ENCODE measurements around the gene SOX6.
"Not testable (repeated sequence)": the region's sequence is repeated elsewhere in the genome, so short reads cannot be mapped to it uniquely, and the experiment has no call there.

SOX6 gene

DNA sequence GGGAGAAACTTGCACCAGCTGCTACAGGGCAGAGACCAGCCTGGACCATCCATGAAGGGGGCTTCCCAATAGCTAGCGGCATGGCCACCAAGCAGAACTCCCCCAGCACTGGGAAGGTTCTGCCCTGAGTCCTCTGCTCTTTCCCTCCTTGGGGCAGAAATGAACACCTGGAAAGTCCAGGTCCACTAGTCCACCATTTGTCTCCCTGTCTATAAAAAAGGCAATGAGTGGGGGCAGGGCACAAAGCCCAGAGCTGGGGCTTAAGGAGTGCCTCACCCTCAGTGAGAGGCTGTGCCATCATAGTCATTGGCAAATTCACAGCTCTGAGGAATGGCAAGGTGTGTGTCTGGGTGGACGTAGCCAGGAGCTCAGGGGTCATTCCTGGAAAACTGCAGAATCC is 420.3 kb downstream of the SOX6 start:
- Histone ChIP-seq H3K36me3 (ENCODE audit: insufficient read depth, low read length) (no peaks in the 10 kb centered on the region), H3K4me1 (ENCODE audit: insufficient read depth, low read length) (no peaks in the 10 kb centered on the region), H3K9ac (ENCODE audit: low read depth, low read length) (no peak overlapping the region), H3K9me3 (ENCODE audit: control insufficient read depth, insufficient read depth, low read length) (no peaks in the 10 kb centered on the region; the same call in 1 of the 2 replicates)

DNA sequence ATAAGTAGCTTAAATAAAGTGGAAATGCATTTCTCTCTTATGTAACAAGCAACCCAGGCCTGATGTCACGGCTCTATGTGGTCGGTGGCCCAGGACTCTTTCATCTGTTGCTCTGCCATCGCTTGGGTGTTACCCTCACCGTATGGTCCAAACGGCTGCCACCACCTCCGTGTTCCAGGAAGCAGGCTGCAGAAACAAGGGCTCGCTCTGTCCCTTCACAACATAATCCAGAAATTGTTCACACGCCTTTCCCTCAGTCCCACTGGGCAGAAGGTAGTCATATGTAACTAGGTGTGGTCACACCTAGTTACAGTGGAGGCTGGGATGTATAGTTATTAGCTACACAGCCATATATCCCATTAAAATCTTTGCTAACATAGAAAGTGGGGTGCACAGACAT is 421.0 kb downstream of the SOX6 start:
- H3K9me3 ChIP-seq (ENCODE audit: control insufficient read depth, insufficient read depth, low read length) = no peaks in the 10 kb centered on the region; the same call in 1 of the 2 replicates
- no peak overlapping the region for H3K9ac ChIP-seq (ENCODE audit: low read depth, low read length)
- H3K36me3 ChIP-seq (ENCODE audit: insufficient read depth, low read length) = no peaks in the 10 kb centered on the region
- no peaks in the 10 kb centered on the region for H3K4me1 ChIP-seq (ENCODE audit: insufficient read depth, low read length)

DNA sequence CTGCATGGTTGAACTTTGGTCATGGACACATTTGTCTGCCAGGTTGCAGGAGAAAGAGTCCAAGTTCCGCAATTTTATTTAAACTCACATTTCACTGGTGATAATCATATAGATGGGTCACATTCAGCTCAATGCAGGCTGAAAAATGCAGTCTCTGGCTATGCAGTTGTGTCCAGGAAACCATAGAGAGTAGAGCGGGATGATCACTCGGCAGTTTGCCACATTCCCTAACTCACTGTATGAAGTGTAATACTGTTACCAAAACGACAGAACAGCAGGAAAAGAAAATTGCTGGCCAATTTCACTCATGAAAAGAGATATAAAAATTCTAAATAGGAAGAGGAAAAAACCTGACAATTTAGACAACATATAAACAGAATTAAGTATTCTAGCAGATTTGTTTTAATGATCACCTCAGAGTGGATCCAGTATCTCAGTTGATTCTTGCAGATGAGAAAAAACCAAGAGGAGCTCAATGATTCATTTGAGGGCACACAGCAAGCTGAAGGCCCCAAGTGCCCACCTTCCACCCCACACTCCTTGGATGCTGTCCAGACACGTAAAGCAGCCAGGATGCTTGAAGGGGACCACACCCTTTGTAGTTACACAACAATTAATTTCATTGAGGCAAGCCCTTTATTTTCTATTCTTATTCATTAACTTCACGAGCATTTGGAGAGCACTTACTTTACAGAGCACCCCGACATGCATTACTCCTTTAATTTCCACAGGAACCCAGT is 422.3 kb downstream of the SOX6 start:
- H3K36me3 ChIP-seq (ENCODE audit: insufficient read depth, low read length) = no peaks in the 10 kb centered on the region
- H3K4me1 ChIP-seq (ENCODE audit: insufficient read depth, low read length) = no peaks in the 10 kb centered on the region
- no peaks in the 10 kb centered on the region; the same call in 1 of the 2 replicates for H3K9me3 ChIP-seq (ENCODE audit: control insufficient read depth, insufficient read depth, low read length)
- H3K9ac ChIP-seq (ENCODE audit: low read depth, low read length) = no peak overlapping the region

DNA sequence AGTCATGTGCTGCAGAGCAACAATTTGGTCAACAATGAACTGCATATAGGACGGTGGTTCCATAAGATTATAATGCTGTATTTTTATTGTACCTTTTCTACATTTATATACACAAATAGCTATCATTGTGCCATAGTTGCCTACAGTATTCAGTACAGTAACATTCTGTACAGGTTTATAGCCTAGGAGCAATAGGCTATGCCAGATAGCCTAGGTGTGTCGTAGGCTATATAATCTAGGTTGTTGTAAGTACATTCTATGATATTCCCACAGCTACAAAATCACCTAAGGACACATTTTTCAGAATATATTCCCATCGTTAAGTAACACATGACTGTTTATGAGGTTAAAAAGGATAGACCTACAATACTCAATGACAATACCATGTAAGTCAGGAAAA is 423.9 kb downstream of the SOX6 start:
- Histone ChIP-seq H3K9ac (ENCODE audit: low read depth, low read length) (no peak overlapping the region), H3K9me3 (ENCODE audit: control insufficient read depth, insufficient read depth, low read length) (no peaks in the 10 kb centered on the region; the same call in 1 of the 2 replicates), H3K4me1 (ENCODE audit: insufficient read depth, low read length) (no peaks in the 10 kb centered on the region), H3K36me3 (ENCODE audit: insufficient read depth, low read length) (no peaks in the 10 kb centered on the region)

DNA sequence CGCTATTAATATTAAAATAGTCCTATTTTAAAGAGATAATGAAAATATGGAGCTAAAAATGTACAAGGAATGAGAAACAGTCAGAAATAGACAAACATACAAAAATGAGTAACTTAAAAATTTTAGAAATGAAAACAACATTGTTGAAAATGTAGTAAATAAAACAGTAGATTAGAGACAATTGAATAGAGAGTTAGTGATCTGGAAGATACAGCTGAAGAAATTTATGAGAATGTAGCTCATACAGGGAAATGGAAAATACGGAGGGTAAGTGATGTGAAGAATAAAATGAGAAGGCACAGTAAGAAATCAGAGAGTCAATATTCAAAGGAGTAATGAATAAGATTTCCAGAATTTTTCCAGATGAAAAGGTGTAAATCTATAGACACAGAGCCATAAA is 424.8 kb downstream of the SOX6 start:
- no peaks in the 10 kb centered on the region for H3K36me3 ChIP-seq (ENCODE audit: insufficient read depth, low read length)
- no peaks in the 10 kb centered on the region for H3K4me1 ChIP-seq (ENCODE audit: insufficient read depth, low read length)
- H3K9ac ChIP-seq (ENCODE audit: low read depth, low read length) = no peak overlapping the region
- H3K9me3 ChIP-seq (ENCODE audit: control insufficient read depth, insufficient read depth, low read length) = no peaks in the 10 kb centered on the region; the same call in 1 of the 2 replicates

DNA sequence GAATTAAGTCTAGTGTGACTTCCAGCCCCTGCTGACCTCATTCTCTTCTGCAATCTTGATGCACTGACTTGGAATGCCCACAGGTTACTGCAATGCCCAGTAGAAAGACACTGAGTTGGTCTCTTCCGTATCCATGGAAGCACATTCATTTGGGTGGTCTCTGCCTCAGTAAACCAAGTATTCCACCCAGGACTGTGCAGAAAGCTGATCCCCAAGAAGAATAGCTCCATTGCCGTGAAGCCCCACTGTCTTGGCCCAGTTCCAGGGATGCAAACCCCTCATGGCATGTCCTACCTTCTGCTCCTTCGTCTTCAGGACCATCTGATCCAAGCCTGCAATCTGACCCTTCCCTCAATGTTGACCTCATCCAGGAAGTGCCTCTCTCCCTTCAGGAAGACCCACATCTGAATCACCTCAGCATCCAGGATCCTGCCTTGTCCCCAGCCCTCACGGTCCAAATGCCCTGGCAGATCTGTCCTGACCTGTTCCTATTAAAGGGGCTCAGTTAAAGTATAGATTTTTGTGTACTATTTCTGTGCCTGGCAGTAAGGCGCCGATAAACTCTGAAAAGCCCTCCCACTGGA is 425.8 kb downstream of the SOX6 start:
- H3K9ac ChIP-seq (ENCODE audit: low read depth, low read length) = no peak overlapping the region

DNA sequence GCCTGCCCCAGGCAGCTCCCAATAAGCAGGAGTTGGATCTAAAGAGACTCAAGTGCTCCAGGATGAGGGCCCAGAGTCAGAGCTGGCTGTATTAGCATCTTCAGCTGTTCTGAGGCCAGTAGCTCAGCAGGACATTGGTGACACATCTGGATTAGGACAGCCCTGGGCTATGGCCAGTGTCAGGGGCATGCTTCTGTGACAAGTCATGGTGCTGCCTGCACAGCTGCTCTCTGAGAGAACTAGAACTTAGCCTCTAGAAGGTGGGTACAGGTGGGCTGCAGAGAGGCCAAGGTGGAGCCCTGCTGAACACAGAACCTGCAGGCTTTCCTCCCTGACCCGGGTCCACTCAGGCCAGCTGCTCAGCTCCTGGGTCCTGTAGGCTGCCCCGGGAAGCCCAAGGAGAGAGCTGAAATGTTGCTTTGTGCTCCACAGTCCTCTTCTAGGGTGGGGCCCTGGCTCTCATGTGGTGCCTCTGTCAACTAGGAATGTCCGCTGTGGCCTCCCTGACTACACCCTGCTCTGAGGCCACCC is 426.9 kb downstream of the SOX6 start:
- no peaks in the 10 kb centered on the region; the same call in 1 of the 2 replicates for H3K9me3 ChIP-seq (ENCODE audit: control insufficient read depth, insufficient read depth, low read length)
- no peaks in the 10 kb centered on the region for H3K4me1 ChIP-seq (ENCODE audit: insufficient read depth, low read length)
- H3K36me3 ChIP-seq (ENCODE audit: insufficient read depth, low read length) = no peaks in the 10 kb centered on the region
- H3K9ac ChIP-seq (ENCODE audit: low read depth, low read length) = no peak overlapping the region

More for the DNA sequence above, 425.8 kb downstream of the SOX6 start:
- H3K9me3 ChIP-seq (ENCODE audit: control insufficient read depth, insufficient read depth, low read length) = no peaks in the 10 kb centered on the region; the same call in 1 of the 2 replicates
- H3K36me3 ChIP-seq (ENCODE audit: insufficient read depth, low read length) = no peaks in the 10 kb centered on the region
- no peaks in the 10 kb centered on the region for H3K4me1 ChIP-seq (ENCODE audit: insufficient read depth, low read length)

DNA sequence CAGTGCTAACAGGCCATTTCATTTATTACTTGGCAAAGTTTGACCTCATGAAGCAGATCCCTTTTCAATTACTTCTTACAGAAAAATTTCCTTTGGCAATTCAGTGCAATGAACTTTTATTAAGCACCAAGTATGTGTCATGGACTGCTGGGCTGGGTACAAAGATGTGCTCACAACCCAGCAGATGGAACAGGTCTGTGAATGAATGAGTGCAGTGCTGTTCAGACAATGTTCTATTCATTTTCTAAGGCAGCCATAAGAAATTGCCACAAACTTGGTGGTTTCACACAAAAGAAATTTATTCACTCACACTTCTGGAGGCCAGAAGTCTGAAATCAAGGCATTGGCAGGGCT is 428.5 kb downstream of the SOX6 start:
- no peak overlapping the region for H3K9ac ChIP-seq (ENCODE audit: low read depth, low read length)
- no peaks in the 10 kb centered on the region; the same call in 1 of the 2 replicates for H3K9me3 ChIP-seq (ENCODE audit: control insufficient read depth, insufficient read depth, low read length)
- no peaks in the 10 kb centered on the region for H3K36me3 ChIP-seq (ENCODE audit: insufficient read depth, low read length)
- H3K4me1 ChIP-seq (ENCODE audit: insufficient read depth, low read length) = no peaks in the 10 kb centered on the region

DNA sequence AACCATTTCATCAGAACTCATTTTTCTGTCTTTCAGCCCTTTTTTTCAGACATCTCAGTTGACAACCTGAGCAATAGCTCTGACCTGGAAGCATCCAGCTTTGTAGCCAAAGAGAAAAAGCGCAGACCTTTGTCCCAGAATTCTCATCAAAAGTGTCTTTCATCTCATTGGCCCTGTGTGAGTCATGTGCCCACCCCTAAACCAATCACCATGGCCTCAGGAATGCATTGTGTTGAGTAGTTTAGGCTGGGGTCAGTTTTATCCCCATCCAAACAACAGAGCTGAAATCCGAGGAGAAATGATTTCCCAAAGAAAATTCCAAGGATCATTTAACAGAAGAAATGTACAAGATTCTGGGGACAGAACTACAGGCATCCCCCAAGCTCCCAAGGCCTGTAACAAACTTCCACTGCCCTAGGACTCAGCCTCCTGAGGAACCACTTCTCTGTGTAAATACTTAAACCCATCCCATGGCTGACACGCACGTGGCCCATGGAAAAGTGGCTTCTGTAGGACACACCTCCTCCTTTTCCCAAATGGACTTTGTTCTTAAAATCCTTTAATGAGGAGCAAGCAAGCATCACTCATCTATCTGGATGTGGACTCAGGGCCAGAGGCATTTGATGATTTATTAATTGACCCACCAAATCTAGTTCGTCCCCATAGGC is 429.0 kb downstream of the SOX6 start:
- Histone ChIP-seq H3K36me3 (ENCODE audit: insufficient read depth, low read length) (no peaks in the 10 kb centered on the region), H3K9ac (ENCODE audit: low read depth, low read length) (no peak overlapping the region), H3K9me3 (ENCODE audit: control insufficient read depth, insufficient read depth, low read length) (no peaks in the 10 kb centered on the region; the same call in 1 of the 2 replicates), H3K4me1 (ENCODE audit: insufficient read depth, low read length) (no peaks in the 10 kb centered on the region)

DNA sequence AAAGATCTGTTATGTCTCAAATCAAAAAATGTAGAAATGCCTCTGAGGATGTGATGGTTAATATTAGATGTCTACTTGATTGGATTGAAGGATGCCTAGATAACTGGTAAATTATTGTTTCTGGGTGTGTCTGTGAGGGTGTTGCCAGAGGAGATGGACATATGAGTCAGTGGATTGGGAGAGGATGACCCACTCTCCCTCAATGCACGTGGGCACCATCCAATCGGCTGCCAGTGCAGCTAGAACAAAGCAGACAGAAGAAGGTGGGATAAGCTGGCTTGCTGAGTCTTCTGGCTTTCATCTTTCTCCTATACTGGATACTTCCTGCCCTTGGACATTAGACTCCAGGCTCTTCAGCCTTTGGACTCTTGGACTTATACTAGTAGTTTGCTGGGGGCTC is 430.3 kb downstream of the SOX6 start:
- H3K9me3 ChIP-seq (ENCODE audit: control insufficient read depth, insufficient read depth, low read length) = no peaks in the 10 kb centered on the region; the same call in 1 of the 2 replicates
- no peaks in the 10 kb centered on the region for H3K36me3 ChIP-seq (ENCODE audit: insufficient read depth, low read length)
- H3K4me1 ChIP-seq (ENCODE audit: insufficient read depth, low read length) = no peaks in the 10 kb centered on the region

DNA sequence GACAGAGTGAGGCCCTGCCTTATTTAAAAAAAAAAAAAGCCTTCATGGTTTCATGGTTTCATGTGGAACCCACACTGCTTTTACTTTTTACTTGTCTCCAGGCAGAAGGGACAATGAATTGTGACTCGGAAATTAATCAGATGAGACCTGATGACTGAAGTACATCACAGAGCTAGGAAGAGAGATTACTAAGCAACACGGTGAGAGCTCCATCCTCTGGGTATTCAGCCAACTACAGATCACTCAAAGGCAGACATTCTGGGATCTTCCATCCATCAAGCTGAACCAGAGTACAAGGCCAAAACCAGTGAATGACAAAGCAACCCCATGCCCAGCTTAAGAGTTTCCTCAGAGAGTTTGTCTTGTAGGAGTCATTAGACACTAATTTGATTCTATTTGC is 433.2 kb downstream of the SOX6 start:
- Histone ChIP-seq H3K9me3 (ENCODE audit: control insufficient read depth, insufficient read depth, low read length) (no peaks in the 10 kb centered on the region), H3K4me1 (ENCODE audit: insufficient read depth, low read length) (no peaks in the 10 kb centered on the region), H3K36me3 (ENCODE audit: insufficient read depth, low read length) (no peaks in the 10 kb centered on the region), H3K9ac (ENCODE audit: low read depth, low read length) (no peak overlapping the region)

More for the DNA sequence above, 430.3 kb downstream of the SOX6 start:
- no peak overlapping the region for H3K9ac ChIP-seq (ENCODE audit: low read depth, low read length)

DNA sequence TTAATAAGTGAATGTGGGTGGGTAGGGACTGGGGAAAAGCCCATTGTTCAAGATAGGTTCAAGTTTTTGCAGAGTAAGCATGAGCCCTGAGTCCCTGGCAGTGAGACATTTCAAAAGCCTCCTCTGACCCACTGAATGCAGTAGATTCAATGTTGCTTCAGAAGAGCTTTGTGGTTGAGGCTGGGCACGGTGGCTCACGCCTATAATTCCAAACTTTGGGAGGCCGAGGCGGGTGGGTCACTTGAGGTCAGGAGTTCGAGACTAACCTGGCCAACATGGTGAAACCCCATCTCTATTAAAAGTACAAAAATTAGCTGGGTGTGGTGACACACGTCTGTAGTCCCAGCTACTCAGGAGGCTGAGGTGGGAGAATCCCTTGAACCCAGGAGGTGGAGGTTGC is 433.6 kb downstream of the SOX6 start:
- not testable (repeated sequence) for H3K9me3 ChIP-seq (ENCODE audit: control insufficient read depth, insufficient read depth, low read length); H3K4me1 ChIP-seq (ENCODE audit: insufficient read depth, low read length); H3K36me3 ChIP-seq (ENCODE audit: insufficient read depth, low read length); H3K9ac ChIP-seq (ENCODE audit: low read depth, low read length)

DNA sequence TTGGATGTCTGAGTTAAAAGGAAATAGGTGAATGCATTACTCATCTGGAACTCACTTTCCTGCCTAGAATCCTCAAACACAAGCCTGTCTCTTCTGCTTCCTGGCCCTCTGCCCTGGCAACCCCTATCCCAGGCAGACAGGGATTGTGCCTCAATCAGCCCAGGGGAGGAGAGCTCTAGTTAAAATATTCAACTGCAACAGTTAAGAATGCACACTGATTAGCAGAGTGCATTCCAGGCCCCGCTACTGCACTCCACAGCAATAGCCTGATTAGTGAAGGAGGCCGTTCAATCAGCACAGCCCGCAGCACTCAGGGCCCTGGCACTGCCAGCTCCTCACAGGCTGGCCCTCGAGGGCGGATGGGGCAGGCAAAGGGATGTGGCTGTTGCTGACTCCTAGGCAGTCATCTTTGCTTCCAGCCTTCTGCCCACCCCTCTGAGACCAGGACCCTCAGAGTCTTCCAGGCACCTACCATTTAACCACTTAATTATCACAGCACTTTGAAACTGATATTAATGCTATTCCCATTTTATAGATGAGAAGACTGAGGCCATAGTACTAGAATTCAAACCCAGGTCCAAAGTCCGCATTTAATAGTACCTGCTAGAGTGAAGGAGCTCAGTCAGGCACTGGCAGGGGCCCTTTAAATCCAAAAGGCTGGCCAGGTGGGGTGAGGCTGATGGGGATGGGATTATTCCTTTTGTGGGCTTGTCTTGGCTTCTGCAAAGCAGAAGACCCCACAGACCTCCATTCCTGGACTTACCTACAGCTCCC is 435.3 kb downstream of the SOX6 start:
- Histone ChIP-seq H3K9me3 (ENCODE audit: control insufficient read depth, insufficient read depth, low read length) (no peaks in the 10 kb centered on the region), H3K36me3 (ENCODE audit: insufficient read depth, low read length) (no peaks in the 10 kb centered on the region), H3K9ac (ENCODE audit: low read depth, low read length) (no peak overlapping the region), H3K4me1 (ENCODE audit: insufficient read depth, low read length) (no peaks in the 10 kb centered on the region)

DNA sequence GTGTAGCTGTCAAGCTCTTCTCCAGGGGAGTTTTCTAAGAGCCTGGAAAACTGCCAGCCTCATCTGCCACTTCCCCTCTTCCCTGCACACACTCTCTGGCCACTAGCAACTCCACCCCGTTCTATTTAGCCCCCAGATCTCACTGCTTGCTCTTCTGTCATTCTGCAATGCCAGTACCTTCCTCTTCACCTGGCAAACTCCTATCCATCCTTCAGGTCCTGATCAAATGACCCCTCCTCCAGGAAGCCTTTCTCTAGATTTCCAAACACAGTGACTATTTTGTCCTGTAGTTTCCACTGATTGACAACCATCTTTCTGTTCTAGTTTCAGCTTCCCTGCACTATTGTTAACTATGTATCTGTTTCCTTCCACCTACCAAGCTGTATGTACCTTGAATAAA is 437.7 kb downstream of the SOX6 start:
- H3K4me1 ChIP-seq (ENCODE audit: insufficient read depth, low read length) = no peaks in the 10 kb centered on the region
- no peaks in the 10 kb centered on the region for H3K9me3 ChIP-seq (ENCODE audit: control insufficient read depth, insufficient read depth, low read length)
- H3K9ac ChIP-seq (ENCODE audit: low read depth, low read length) = no peak overlapping the region
- H3K36me3 ChIP-seq (ENCODE audit: insufficient read depth, low read length) = no peaks in the 10 kb centered on the region

Data from ES-I3 (cell line).